ENCODE data around the gene SANBR.
"Not testable (repeated sequence)": the region's sequence is repeated elsewhere in the genome, so short reads cannot be mapped to it uniquely, and the experiment has no call there.

SANBR gene

GRCh38 chr2:61065714-61066709 is at the start of gene SANBR:
SANBR (plus strand) TSS chr2:61065871; CDS start chr2:61070351, 4,480 bp downstream.
- DNase-seq, result peak; percentile 76 to 81

- no peak for DNase-seq
These were observed 49.7 kb upstream of the SANBR start for GRCh38 chr2:61015976-61016375.

- no peak for DNase-seq
These were observed 49.2 kb upstream of the SANBR start for GRCh38 chr2:61016392-61017002.

- peak; percentile 62 to 67 for DNase-seq
These were observed 48.6 kb upstream of the SANBR start for GRCh38 chr2:61017003-61017555.

GRCh38 chr2:61017556-61018317 is 47.9 kb upstream of the SANBR start, which contains the start of the genes PEX13 and PUS10:
PEX13 (plus strand) TSS chr2:61017720; CDS start chr2:61017760, 40 bp downstream.
PUS10 (minus strand) TSS chr2:61018255; CDS start chr2:61011890, 6,365 bp downstream.
- peak; percentile 58 to 67 for DNase-seq

- no peak for DNase-seq
These were observed 47.3 kb upstream of the SANBR start for GRCh38 chr2:61018318-61018755.

GRCh38 chr2:61018798-61019197 is 46.9 kb upstream of the SANBR start:
- no peak for DNase-seq

GRCh38 chr2:61021228-61021660 is 44.4 kb upstream of the SANBR start:
- no peak for DNase-seq

GRCh38 chr2:61023670-61024069 is 42.0 kb upstream of the SANBR start:
- DNase-seq, result no peak

- DNase-seq, result no peak
These were observed 36.1 kb upstream of the SANBR start for GRCh38 chr2:61029533-61029932.

GRCh38 chr2:61034592-61034991 is 31.1 kb upstream of the SANBR start:
- not testable (repeated sequence) for DNase-seq

- DNase-seq, result not testable (repeated sequence)
These were observed 29.0 kb upstream of the SANBR start for GRCh38 chr2:61036643-61037042.

GRCh38 chr2:61042807-61043206 is 22.9 kb upstream of the SANBR start:
- no peak for DNase-seq

GRCh38 chr2:61044636-61045035 is 21.0 kb upstream of the SANBR start:
- no peak for DNase-seq

- no peak for DNase-seq
These were observed 20.4 kb upstream of the SANBR start for GRCh38 chr2:61045226-61045625.

GRCh38 chr2:61045999-61046398 is 19.7 kb upstream of the SANBR start:
- no peak for DNase-seq

GRCh38 chr2:61055557-61055956 is 10.1 kb upstream of the SANBR start:
- DNase-seq, result no peak

GRCh38 chr2:61057562-61057961 is 8.1 kb upstream of the SANBR start:
- DNase-seq, result no peak

- DNase-seq, result no peak
These were observed 6.3 kb upstream of the SANBR start for GRCh38 chr2:61059382-61059781.

GRCh38 chr2:61074100-61074499 is 8.4 kb downstream of the SANBR start:
- no peak for DNase-seq

GRCh38 chr2:61085883-61086282 is 20.2 kb downstream of the SANBR start:
- no peak for DNase-seq

- DNase-seq, result no peak
These were observed 24.1 kb downstream of the SANBR start for GRCh38 chr2:61089797-61090196.

Data from activated CD4-positive, alpha-beta T cell treated with anti-CD3 and anti-CD28 coated beads for 4 hours (primary cell).